GM12891 (cell line): ENCODE measurements around the gene CABP1. TPM values are rescaled to one million over a fixed set of nuclear protein-coding genes. Genes with fewer than 3 reads are reported as not detected.
"Not testable (repeated sequence)": the region's sequence is repeated elsewhere in the genome, so short reads cannot be mapped to it uniquely, and the experiment has no call there.

Experiments
- DNase-seq: peaks from one replicate; pipeline ENCODE4 v3.0.0; 2011; ENCODE audit warnings: low spot score; ENCODE audit not compliant: insufficient read length
- FAIRE-seq: peaks from 2 replicates; lab custom pipeline; 2011; peaks lifted over from hg19 to GRCh38; lab: Jason Lieb, UNC
- PAX5 ChIP-seq: IDR thresholded peaks from 2 replicates; pipeline ENCODE4 v1.6.1; 2011; ENCODE audit warnings: low read length, moderate library complexity, mild to moderate bottlenecking; ENCODE audit not compliant: insufficient read depth, severe bottlenecking
- POLR2A ChIP-seq: IDR thresholded peaks from 2 replicates; pipeline ENCODE4 v1.6.1; 2011; ENCODE audit warnings: low read depth, low read length, control low read depth
- POLR2AphosphoS5 ChIP-seq: IDR thresholded peaks from 2 replicates; pipeline ENCODE4 v1.6.1; 2011; ENCODE audit warnings: low read depth, low read length, control low read depth
- POU2F2 ChIP-seq: IDR thresholded peaks from 2 replicates; pipeline ENCODE4 v1.6.1; 2011; ENCODE audit warnings: low read depth, mild to moderate bottlenecking, control low read depth, low read length, moderate library complexity
- SPI1 ChIP-seq: IDR thresholded peaks from 2 replicates; pipeline ENCODE4 v1.6.1; 2011; ENCODE audit warnings: low read depth, low read length, control low read depth
- TAF1 ChIP-seq: IDR thresholded peaks from 2 replicates; pipeline ENCODE4 v1.6.1; 2011; ENCODE audit warnings: low read depth, low read length, control low read depth
- polyA plus RNA-seq: library from polyadenylated mRNA; unstranded; fragments of >200 nt; gene quantifications from one replicate; pipeline ENCODE4 v1.2.1, GENCODE V29; 2012; ENCODE audit warnings: low read depth, missing spikeins, inconsistent platforms; ENCODE audit not compliant: missing spikeins

CABP1 gene
- polyA plus RNA-seq = 1.2 TPM

- DNase-seq (peak; percentile 84), FAIRE-seq (peak; percentile 43)
- TF ChIP-seq POU2F2 (no peak), POLR2A (no peak)
Measured at GRCh38 chr12:120639771-120640721, at the start of gene CABP1. Gene CABP1, plus strand, starts transcription at chr12:120640626. Its CDS starts 60 bp downstream, at chr12:120640686.

DNA sequence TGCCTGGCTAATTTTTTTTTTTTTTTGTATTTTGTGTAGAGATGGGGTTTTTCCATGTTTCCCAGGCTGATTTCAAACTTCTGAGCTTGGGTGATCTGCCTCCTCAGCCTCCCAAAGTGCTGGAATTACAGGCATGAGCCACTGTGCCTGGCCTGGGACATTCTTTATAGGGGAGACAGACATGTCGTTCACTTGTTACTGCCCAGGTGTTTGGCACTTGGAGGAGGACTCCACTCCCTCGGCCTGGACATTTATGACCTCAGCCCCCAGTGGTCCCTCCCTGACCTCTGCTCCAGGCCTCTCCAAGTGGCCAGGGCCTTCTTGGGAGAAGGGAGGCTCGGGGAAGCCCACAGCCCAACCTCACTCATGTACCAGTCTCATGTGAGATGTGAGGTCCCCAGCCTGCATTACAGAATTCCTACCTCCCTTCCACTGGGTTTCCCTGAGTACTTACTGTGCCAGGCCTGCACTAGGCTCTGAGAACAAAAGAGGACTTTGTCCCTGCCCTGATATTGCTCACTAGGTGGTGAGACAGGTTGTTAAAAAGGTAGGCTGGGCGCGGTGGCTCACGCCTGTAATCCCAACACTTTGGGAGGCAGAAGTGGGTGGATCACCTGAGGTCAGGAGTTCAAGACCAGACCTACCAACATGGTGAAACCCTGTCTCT lies 49.6 kb upstream of the CABP1 start:
- no peak for FAIRE-seq
- no peak for DNase-seq

GRCh38 chr12:120592121-120593049 lies 48.0 kb upstream of the CABP1 start:
- no peak for TF ChIP-seq PAX5
- TF ChIP-seq POLR2A = no peak
- no peak for TF ChIP-seq TAF1
- TF ChIP-seq POLR2AphosphoS5 = no peak
- no peak for TF ChIP-seq SPI1
- no peak for TF ChIP-seq POU2F2
- no peak for DNase-seq
- no peak for FAIRE-seq

More for the DNA sequence above, 49.6 kb upstream of the CABP1 start:
- TF ChIP-seq SPI1 (no peak), POLR2A (no peak), POU2F2 (no peak), TAF1 (no peak), POLR2AphosphoS5 (no peak), PAX5 (no peak)

DNA sequence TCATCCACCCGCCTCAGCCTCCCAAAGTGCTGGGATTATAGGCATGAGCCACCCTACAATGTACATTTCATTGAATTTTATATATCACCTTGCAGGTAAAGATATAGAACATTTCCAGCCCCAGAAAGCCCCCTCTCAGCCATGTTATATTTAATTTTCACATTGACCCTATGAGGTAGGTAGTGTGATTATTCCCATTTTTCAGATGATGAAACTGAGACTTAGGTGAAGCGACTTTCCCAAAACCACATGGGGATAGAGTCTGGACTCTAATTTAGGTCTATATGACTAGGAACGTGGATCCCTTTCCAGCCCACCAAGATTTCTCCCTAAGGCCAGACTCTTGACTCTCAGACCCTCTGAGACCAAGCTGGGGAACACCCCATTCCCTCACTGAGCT lies 43.5 kb upstream of the CABP1 start:
- TF ChIP-seq POLR2AphosphoS5 (no peak), TAF1 (no peak), PAX5 (no peak), POU2F2 (no peak)
- DNase-seq = no peak
- FAIRE-seq = no peak

GRCh38 chr12:120597861-120598260 lies 42.6 kb upstream of the CABP1 start:
- no peak for DNase-seq
- TF ChIP-seq PAX5 = no peak
- TF ChIP-seq POU2F2 = no peak
- no peak for TF ChIP-seq TAF1
- TF ChIP-seq POLR2A = no peak
- no peak for TF ChIP-seq POLR2AphosphoS5
- no peak for TF ChIP-seq SPI1

GRCh38 chr12:120598674-120599463 lies 41.6 kb upstream of the CABP1 start:
- FAIRE-seq = no peak
- no peak for TF ChIP-seq POLR2AphosphoS5
- TF ChIP-seq TAF1 = no peak
- TF ChIP-seq POU2F2 = no peak
- TF ChIP-seq POLR2A = no peak
- no peak for TF ChIP-seq SPI1
- no peak for TF ChIP-seq PAX5
- DNase-seq = no peak

More at GRCh38 chr12:120597861-120598260, 42.6 kb upstream of the CABP1 start:
- FAIRE-seq = no peak

DNA sequence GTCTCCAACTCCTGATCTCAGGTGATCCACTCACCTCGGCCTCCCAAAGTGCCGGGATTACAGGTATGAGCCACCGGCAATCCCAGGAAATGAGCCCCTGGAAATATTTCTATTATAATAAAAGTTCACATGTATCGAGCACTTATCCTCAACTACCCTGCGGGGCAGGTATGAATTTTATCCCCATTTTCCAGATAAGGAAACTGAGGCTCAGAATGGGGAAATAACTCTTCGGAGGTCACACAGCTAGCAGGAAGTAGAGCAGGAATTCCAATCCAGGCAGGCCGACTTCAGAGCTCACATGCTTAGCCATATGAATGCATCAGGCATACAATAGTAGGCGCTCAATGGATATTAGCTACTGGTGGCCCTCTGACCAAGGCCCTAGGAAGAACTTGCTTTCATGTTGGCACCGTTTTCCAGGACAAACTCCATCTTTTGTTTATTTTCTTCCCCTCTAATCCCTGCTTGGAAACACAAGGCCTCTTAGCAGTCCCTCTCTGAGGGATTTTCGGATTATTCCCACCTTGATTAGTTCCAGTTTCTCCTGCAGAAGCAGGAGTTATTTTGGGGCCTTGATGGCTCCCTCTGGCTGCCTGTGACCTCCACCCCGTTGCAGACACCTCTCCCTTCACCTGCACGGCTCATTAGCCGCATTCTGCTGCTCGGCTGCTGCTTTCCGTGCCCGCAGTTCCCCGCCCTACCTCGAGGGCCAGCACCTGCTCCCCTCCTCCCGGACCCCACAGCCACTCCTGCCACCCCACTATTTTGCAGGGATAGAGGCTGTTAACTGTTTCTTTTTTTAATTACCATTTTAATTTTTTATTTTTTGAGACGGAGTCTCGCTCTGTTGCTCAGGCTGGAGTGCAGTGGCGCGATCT lies 40.5 kb upstream of the CABP1 start:
- no peak for FAIRE-seq
- DNase-seq = no peak

DNA sequence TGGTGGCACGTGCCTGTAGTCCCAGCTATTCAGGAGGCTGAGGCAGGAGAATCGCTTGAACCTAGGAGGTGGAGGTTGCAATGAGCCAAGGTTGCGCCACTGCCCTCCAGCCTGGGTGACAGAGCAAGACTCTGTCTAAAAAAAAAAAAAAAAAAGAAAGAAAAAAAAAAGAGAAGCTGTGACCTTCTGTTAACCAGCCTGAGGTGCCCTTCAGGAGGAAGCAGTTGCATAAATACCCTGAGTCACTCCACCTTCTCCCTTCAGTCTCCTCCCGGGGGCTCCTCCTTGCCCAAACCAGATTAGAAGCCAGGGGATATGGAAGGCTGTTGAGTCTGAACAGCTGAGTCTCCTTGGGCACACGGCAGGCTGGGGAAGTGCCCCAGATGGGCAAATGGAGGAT lies 38.0 kb upstream of the CABP1 start:
- DNase-seq, FAIRE-seq: not testable (repeated sequence)

More for the DNA sequence above, 40.5 kb upstream of the CABP1 start:
- no peak for TF ChIP-seq SPI1
- TF ChIP-seq POLR2A = no peak
- no peak for TF ChIP-seq TAF1
- no peak for TF ChIP-seq PAX5
- TF ChIP-seq POLR2AphosphoS5 = no peak
- no peak for TF ChIP-seq POU2F2
